Stimulated activated CD8-positive, alpha-beta memory T cell treated with anti-CD3 and anti-CD28 coated beads, Interleukin-2, amount 100 ng/mL, for 48 hours (primary cell): ENCODE measurements around the gene TM4SF4.
"Not testable (repeated sequence)": the region's sequence is repeated elsewhere in the genome, so short reads cannot be mapped to it uniquely, and the experiment has no call there.

Experiments used
- DNase-seq, 2 donors: peaks; one replicate each; pipeline ENCODE4 v3.0.0-alpha.2; 2020; ENCODE audit warnings: low read depth in 2 of 2

TM4SF4 gene

DNA sequence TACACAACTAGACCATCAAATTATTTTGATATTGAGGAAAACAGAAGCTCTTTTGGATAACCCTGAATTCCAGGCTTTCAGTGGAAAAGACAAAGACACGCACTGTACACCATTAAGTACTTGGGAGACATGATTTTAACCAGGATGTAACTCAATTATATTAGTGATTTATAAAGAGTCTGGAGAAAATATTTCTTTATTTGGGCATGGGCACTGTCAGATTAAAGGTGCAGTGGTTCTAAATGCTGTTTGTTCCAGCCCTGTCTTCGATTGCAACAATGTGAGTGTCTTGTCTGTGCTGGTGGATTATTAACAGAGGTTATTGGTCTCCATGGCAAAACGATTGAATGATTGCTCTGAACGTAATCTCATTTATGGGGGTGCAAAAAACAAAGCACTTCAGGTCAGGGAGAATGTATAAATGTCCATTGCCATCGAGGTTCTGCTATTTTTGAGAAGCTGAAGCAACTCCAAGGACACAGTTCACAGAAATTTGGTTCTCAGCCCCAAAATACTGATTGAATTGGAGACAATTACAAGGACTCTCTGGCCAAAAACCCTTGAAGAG lies at the start of gene TM4SF4:
TM4SF4 (plus strand) TSS at position 448 of the 568 bp plus-strand sequence. CDS start 181 bp downstream, outside the sequence.
- DNase-seq, result no peak

- no peak for DNase-seq
Measured at GRCh38 chr3:149424918-149425317, 49.6 kb upstream of the TM4SF4 start.

GRCh38 chr3:149426325-149426724 lies 48.2 kb upstream of the TM4SF4 start:
- DNase-seq, result no peak

DNA sequence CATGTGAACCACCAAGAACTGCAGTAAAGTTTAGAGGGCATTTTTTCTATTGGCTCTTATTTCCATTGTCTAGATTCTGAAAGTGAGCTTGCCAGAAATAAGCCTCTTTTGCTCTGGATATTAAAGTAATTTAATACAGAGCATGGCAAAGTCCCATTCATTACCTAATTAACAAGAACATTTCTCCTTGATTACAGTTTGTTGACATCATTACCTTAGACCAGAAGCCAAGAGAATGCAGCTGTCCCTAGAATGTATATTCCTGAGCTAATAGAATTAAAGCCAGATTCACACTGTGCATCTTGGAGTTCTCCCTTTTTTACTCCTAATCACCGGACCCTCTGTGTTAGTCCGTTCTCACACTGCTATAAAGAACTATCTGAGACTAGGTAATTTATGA lies 46.4 kb upstream of the TM4SF4 start:
- no peak for DNase-seq

GRCh38 chr3:149430216-149430615 lies 44.3 kb upstream of the TM4SF4 start:
- no peak for DNase-seq

DNA sequence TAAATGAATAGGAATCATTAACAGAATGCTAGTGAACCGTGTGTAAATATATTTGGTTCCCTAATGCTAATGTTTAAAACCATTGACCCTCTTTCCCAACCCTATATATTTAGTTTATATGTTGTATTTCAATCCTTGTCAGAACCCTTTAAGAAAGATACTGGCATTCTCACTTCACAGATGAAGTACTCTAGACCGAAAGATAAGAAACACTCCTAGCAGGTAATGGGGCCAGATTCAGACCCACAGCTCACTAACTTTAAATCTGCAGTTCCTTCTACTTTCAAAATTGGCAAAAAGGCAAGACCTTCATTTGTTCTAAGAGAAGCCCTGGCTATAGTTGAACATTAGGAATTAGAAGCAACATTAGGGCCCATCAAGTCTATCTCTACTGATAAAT lies 42.3 kb upstream of the TM4SF4 start:
- DNase-seq, result no peak

DNA sequence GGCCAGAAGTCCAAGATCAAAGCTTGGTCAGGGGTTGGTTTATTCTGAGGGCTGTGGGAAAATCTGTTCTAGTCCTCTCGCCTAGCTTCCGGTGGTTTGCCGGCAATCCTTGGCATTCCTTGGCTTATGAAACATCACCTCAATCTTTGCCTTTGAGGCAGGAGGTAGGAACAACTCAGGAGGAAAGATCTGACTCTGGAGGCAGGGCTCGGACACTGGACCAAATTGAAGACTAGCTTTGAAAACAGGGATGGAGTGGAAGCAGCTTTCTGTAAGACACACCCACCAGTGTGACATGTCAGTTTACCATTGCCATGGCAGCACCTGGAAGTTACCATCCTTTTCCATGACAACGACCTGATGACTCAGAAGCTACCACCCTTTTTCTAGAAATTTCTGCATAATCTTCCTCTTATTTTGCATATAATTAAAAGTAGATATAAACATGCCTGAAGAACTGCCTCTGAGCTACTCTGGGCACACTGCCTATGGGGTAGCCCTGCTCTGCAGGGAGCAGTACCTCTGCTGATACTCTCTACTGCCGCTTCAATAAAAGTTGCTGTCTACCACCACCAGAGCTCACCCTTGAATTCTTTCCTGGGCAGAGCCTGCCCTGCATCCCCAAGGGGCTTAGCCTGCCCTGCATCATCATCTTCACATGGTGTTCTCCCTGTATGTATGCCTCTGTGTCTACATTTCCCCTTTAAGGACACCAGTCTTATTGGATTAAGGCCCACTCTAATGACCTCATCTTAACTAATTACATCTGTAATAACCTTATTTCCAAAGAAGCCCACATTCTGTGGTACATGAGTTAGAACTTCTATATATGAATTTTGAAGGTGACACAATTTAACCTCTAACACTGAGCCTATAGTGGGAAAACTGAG lies 38.3 kb upstream of the TM4SF4 start:
- DNase-seq, result no peak

DNA sequence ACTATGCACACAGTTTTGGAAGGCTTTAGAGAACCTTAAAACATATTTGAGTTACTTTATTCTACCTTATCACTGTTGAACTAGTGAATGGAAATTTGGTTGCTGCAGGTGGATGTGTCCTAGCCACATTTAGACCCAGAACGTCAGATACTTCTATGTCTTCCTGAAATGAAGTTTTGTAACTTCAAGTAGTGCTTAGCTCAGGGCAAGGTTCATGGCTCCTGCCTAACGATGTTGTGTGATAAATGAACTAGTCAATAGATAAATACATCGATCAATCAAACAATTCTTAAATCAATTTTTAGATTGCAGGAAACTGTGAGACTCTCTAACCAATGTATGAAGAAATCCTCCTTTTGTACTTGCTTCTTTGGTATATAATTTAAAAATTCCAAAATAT lies 37.2 kb upstream of the TM4SF4 start:
- DNase-seq, result no peak

DNA sequence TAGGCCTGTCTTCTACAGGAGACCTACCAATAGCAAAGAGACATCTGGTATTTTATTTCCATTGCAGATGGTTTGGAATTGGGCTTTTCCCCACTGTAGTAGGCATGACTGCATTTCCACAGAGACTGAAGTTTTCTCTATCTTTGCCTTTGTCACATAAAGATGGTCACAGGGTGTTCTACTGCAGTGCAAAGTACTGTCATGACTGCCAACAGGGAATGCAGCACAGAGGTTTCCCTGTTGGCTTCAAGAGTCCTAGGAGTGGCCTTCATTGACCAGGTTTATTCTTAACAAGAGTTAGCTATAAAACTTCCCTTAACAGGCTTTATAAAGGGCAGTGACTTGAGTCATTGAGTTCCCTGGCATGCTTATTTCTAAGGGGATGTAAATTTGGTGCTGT lies 36.8 kb upstream of the TM4SF4 start:
- no peak for DNase-seq

DNA sequence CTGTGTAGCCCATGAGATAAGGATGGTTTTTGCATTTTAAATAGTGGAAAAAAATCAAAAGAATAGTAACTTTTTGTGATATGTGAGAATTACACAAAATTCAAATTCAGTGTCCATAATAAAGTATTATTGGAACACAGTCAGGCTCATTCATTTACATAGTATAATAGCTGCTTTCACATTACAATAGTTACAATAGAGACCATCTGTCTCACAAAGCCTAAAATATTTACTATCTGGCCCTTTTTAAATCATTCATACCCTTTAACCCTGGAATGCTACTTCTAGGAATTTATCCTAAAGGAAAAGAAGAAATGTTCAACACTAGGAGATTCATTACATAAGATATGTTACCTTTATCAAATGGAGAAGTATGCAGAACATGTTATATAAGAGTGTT lies 35.5 kb upstream of the TM4SF4 start:
- DNase-seq, result no peak

- DNase-seq, result no peak
Measured at GRCh38 chr3:149441642-149442041, 32.9 kb upstream of the TM4SF4 start.

GRCh38 chr3:149442043-149442442 lies 32.5 kb upstream of the TM4SF4 start:
- no peak for DNase-seq

DNA sequence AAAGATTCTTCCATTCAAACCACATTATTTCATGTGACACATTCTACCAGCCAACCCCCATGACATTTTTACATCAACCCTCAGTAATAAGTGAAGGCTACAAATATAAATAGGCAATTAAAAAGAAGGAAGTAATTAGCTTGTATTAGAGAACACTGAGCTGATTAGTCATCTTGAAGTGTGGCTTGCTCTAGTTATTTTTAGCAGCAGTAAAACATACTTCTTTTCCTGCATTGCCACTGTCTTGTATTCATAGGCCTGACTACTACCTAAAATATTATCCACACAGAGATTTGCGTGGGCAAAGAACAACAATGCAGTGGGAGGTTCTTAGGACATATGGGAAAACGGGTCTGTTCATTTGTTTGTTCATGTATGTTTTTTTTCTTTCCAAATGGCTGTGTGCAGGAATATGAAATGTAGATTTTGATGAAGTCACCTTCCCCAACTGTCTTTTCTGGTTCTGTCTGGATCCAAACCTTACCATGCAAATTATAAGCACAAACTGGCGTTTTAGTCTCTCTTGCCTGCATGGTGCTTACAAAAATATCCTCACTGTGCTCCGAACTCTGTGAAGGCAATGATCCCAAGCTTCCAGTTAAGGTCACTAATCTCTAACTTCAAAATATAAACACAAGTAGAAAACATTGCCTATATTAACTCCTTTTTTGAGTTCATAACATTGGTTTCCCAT lies 31.5 kb upstream of the TM4SF4 start:
- DNase-seq, result no peak

DNA sequence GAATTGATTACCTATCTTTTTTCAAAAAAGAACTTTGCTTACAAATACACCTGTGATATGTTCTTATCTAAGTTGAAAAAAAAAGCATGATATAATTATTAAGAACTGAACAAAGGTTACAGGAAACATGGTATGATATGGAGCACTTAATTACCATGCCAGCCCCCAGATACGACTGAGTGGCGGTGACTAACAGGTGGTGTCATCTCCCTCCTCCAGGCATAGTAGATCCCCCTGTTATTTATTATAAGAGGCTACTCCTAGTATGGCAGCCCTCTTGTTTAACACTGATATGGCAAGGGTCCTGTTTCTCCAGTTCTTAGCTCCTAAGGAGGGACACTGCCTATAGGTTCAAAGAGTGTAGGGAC lies 31.0 kb upstream of the TM4SF4 start:
- no peak for DNase-seq

- DNase-seq, result not testable (repeated sequence)
Measured at GRCh38 chr3:149444867-149445266, 29.6 kb upstream of the TM4SF4 start.

- no peak for DNase-seq
Measured at GRCh38 chr3:149448331-149448831, 26.1 kb upstream of the TM4SF4 start.

DNA sequence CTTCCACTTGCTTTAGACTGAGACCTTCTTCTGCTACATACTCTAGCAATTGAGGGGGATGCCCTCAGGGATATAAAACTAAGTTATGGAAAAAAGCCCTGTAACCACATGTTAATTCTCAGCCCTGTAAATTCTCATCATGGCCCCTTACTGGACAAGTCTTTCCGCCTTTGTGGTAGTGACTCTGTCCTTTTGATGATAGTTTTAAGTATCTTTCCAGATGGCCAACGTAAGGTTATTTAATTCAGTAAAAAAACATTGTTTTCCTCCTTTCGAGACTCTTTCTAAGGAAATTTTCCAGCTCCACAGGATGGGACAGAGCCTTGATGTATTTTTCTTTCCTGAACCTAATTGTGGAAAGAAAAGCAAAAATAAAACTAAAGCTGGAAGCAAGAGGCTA lies 25.3 kb upstream of the TM4SF4 start:
- no peak for DNase-seq

- no peak for DNase-seq
Measured at GRCh38 chr3:149449799-149450198, 24.7 kb upstream of the TM4SF4 start.

GRCh38 chr3:149450281-149450680 lies 24.2 kb upstream of the TM4SF4 start:
- DNase-seq, result no peak

GRCh38 chr3:149452036-149452435 lies 22.5 kb upstream of the TM4SF4 start:
- DNase-seq, result no peak

DNA sequence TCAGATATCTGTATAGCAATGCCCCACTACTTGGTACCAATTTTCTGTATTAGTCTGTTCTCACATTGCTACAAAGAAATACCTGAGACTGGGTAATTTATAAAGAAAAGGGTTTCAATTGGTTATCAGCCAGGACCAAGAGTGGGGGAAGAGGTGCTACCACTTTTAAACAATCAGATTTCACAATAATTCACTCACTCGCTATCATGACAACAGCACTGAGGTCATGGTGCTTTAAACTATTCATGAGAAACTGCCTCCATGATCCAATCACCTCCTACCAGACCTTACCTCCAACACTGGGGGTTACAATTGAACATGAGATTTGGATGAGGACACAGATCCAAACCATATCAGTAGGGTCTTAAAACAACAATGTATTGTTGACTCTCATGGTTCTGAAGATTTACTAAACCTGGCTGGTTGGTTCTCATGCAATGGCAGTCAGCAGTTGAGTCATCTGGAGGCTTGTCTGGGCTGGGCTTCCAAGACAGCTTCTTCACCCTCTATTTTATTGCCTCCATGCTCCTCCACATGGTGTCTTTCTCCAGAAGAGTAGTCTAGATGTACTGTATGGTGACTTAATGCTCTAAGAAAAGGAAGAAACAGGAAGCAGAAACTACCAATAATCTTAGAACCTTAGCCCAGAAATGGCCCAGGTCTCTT lies 21.2 kb upstream of the TM4SF4 start:
- no peak for DNase-seq

DNA sequence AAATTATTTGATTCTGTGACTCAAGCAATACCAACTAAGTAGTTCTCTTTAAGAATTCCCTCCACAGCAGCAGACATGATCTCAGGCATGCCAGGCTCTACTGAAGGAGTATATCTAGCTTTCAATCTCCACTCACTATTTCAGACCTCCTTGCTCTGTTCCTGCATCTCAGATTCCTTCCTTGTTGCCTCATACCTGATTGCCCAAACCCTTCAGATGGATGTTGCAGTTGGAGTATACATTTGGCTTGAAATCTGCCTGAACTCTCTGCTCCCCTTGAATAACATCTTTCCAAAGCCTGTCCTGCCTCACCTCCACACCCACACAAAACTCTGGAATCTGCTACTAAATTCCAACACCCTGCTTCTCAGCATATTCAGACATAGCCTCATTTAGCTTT lies 19.8 kb upstream of the TM4SF4 start:
- DNase-seq, result no peak
